Effector memory CD8-positive, alpha-beta T cell (primary cell): ENCODE measurements around the gene NREP.

Experiments
- ATAC-seq: fragments of 150-1000 bp; cut with Tn5 transposase; replicated peaks from 2 replicates; pipeline ENCODE4 v1.10.0; 2021; ENCODE audit warnings: mild to moderate bottlenecking, moderate library complexity
- DNase-seq, 3 experiments: peaks; one replicate each; pipeline ENCODE4 v3.0.0; 2021
- H3K27ac Mint-ChIP-seq, 2 donors: one replicate each; pipeline ENCODE4 v1.8.0; 2022; ENCODE audit warnings: mild to moderate bottlenecking in 2 of 2, mixed read lengths in 2 of 2, moderate library complexity in 2 of 2
- H3K27me3 Mint-ChIP-seq, 2 donors: one replicate each; pipeline ENCODE4 v1.8.0; 2022; ENCODE audit warnings: mixed read lengths in 2 of 2
- H3K36me3 Mint-ChIP-seq: one replicate; pipeline ENCODE4 v1.8.0; 2022; ENCODE audit warnings: mild to moderate bottlenecking, moderate library complexity, mixed read lengths; ENCODE audit not compliant: insufficient read depth
- H3K4me1 Mint-ChIP-seq, 2 donors: one replicate each; pipeline ENCODE4 v1.8.0; 2022; ENCODE audit warnings: low read depth in 2 of 2, mixed read lengths in 2 of 2
- H3K4me3 Mint-ChIP-seq, 2 donors: one replicate each; pipeline ENCODE4 v1.8.0; 2022; ENCODE audit warnings: mild to moderate bottlenecking in 2 of 2, mixed read lengths in 2 of 2, moderate library complexity in 2 of 2
- H3K9me3 Mint-ChIP-seq, 2 donors: one replicate each; pipeline ENCODE4 v1.8.0; 2022; ENCODE audit warnings: mixed read lengths in 2 of 2

The NREP gene

DNA sequence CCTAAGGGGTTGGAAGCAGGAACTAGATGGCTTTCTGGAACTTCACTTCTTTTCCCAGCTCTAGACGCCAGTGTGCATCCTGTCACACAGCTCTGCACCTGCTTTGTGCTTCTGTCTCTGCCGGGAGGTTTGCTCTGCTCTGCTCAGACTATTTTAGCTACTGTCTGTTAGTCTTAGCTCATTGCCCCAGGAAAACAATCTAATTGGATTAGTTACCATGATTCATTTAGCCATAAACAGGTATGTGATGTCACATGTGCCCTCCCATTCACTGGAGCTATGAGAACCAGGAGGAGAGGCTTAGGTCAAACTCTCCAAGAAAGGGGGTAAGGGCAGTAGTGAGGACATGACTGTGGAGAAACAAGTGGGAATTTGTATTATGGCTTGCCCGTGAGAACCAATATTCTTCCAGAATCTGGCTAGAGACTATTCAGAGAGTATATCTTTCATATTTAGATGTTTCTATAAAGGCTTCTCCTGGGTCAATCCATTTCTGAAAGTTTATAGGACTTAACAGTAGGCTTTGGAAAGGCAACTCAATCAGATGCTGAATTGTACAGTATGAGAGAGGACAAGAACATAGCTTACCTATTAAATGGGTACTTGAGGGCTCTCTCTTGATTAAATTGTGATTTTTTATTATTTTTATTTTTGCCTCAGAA is 22.4 kb upstream of the NREP start:
- H3K4me3 Mint-ChIP-seq: no peak overlapping the region
- no peaks in the 10 kb centered on the region for H3K36me3 Mint-ChIP-seq
- H3K27ac Mint-ChIP-seq: no peak overlapping the region
- H3K9me3 Mint-ChIP-seq: no peaks in the 10 kb centered on the region
- H3K27me3 Mint-ChIP-seq: no peaks in the 10 kb centered on the region
- ATAC-seq: no peak
- no peaks in the 10 kb centered on the region for H3K4me1 Mint-ChIP-seq
- no peak for DNase-seq

DNA sequence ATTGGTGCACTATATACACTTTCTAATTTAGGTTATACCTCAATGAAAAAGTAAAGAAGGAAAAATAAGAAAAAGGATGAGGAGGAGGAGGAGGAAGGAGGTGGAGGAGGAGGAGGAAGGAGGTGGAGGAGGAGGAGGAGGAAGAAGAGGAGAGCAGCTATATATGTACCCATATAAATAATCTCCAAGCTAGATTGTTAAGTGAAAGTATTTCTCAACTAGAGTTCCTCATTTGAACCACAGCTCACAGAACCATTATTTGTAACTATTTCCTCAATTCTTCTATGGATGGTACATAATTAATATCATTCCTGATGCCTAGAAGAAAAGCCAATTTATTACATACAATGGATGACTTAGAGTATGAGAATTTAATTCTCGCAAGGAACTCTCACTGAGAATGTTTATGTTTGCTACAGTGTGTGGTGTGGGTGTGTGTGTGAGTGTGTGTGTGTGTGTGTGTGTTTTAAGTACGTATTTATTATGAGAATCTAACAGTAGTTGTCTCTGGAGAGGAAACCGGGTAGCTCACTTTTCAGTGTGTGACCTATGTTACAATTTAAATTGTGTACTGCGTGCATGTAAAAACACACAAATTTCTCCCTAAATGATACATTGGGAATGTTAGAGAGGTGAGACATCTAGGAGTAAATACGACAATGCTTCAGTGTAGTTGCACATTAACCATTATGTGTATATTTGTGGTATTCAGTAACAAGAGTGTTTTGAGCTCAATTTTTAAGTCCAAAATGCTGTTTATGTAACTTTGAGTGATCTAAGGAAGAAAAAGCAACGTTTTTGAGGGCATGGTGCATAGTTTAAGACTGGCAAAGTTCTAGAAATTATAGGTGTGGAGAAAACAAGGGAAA is 20.2 kb upstream of the NREP start:
- no peak for ATAC-seq
- Mint-ChIP-seq H3K27ac (no peak overlapping the region), H3K4me3 (no peak overlapping the region), H3K9me3 (no peaks in the 10 kb centered on the region), H3K27me3 (no peaks in the 10 kb centered on the region), H3K36me3 (no peaks in the 10 kb centered on the region), H3K4me1 (no peaks in the 10 kb centered on the region)
- no peak for DNase-seq

DNA sequence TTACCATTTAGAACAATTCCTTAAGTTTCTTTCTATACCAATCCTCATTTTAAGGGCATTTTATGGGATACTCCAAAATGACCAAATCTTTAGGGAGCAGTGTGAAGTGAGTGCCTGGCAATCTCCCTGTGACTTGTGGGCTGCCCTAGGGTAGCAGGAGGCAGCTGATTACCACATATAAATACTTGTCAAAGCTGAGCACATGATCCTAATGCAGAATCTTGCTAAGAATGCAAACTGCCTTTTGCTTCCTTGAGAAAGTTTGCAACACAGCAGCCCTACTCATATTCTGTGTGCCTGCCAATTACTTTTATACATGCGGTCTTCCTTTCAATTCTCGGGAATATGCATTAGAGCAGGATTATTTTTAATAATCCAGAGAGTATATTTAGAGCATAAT is 18.2 kb upstream of the NREP start:
- Mint-ChIP-seq H3K4me3 (no peak overlapping the region), H3K36me3 (no peaks in the 10 kb centered on the region), H3K9me3 (no peaks in the 10 kb centered on the region), H3K27me3 (no peaks in the 10 kb centered on the region), H3K27ac (no peak overlapping the region), H3K4me1 (no peaks in the 10 kb centered on the region)
- no peak for ATAC-seq
- DNase-seq: no peak

DNA sequence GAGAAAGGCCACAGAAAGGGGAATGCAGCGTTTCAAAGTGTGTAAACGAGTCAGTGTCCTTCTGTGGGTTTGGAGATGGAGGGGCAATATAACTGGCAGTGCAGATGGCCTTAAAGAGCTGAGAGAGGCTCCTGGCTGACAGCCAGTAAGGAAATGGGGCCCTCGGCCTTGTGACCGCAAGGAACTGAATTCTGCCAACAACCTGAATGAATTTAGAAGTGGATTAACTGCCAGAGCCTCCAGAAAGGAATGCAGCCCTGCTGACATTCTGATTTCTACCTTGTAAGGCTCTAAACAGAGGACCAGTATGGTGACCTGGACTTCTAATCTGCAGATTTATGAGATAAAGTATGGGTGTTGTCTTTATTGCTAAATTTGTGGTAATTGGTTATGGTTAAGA is 17.5 kb upstream of the NREP start:
- DNase-seq (no peak), ATAC-seq (no peak)
- Mint-ChIP-seq H3K27ac (no peak overlapping the region), H3K4me3 (no peak overlapping the region), H3K36me3 (no peaks in the 10 kb centered on the region), H3K4me1 (no peaks in the 10 kb centered on the region), H3K27me3 (peaks cover 0 to 4% of the 10 kb centered on the region in 2 donors), H3K9me3 (no peaks in the 10 kb centered on the region)

DNA sequence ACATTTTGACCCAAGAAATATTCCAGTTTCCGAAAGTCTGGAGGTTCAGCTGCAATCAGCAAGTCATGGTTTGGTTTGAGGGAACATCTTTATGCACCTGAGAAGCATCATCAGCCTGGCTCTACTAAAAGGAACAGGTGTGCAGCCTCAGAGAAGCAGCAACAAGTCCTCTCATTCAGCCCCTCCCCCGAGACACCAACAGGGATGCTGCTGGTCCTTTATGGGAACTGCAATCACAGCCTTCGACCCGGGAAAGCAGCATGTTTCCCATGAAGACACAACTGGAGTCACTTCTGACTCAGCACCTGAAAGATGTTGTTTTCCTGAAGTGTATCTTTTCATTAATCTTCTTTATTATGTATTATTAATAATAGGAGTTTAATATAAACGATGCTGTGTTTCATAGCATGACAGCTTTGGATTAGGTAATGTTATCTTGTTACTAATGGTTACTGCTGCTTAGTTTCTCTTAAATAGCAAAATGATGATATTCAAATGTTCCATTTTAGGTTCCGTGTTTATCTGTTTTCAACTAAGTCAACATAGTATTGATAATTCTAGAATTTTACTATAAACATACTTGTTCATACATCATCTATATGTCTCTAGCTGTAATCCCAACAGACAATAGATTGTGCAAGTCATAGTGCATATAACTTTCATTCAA is 15.6 kb upstream of the NREP start:
- H3K4me1 Mint-ChIP-seq: no peaks in the 10 kb centered on the region
- DNase-seq: no peak
- no peak overlapping the region for H3K4me3 Mint-ChIP-seq
- H3K9me3 Mint-ChIP-seq: peaks cover 0 to 3% of the 10 kb centered on the region in 2 donors
- no peaks in the 10 kb centered on the region for H3K36me3 Mint-ChIP-seq
- no peak overlapping the region for H3K27ac Mint-ChIP-seq
- H3K27me3 Mint-ChIP-seq: peaks cover 15 to 24% of the 10 kb centered on the region in 2 donors
- ATAC-seq: no peak

DNA sequence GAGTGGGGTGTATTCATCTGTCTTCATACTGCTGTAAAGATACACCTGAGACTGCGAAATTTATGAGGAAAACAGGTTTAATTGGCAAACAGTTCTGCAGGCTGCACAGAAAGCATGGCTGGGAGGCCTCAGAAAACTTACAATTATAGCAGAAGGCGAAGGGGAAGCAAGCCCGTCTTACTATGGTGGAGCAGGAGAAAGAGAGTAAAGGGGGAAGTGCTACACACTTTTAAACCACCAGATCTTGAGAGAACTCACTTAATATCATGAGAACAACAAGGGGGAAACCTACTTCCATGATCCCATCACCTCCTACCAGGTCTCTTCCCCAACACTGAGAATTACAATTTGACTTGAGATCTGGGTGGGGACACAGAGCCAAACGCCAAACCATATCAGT is 12.5 kb upstream of the NREP start:
- ATAC-seq (no peak), DNase-seq (no peak)
- Mint-ChIP-seq H3K36me3 (no peaks in the 10 kb centered on the region), H3K27me3 (peaks cover 15 to 26% of the 10 kb centered on the region in 2 donors), H3K4me1 (no peaks in the 10 kb centered on the region), H3K9me3 (peaks cover 0 to 3% of the 10 kb centered on the region in 2 donors), H3K27ac (no peak overlapping the region), H3K4me3 (no peak overlapping the region)

DNA sequence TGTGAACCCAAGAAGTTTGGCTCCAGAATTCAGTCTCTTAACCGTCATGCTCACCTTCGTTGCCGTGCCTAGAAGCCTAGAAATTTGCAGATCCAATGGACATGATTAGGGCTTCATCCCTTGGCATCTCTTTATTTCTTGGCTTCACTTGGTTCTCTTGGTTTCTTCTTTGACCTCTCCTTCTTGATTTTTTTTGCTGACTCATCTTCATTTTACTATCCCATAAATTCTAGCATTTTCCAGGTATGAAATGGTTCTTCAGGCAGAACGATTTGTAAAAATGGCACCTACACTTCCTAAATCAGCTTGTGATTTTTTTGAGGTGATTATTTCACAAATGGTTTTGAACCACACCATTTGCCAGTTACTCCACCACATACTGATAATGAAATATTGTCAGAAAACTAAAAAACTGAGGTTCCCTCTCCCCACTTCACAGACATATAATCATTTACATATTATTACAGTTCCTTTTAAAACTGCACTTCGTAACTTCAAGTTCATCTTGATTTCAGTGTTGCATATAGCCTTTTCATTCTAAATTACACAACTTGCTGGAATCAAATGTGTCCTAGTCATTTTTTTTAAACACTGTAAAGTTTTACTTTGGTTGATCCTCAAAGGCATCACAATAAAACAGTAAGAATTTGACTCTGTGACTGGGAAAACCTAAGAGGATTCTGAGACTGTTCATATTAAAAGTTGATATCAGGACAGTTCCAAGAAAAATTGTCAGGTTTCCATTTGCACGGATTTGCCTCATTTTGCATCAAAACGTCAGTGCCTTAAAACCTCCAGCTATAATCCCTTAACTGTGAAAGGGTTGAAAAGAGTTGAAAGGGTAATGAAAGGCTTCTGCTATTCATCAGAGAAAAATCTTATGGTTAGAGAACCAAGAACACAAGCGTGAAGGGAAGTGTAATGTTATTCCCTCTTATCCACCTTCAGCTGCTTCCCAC is 8.9 kb upstream of the NREP start:
- Mint-ChIP-seq H3K9me3 (peaks cover 0 to 3% of the 10 kb centered on the region in 2 donors), H3K27ac (no peak overlapping the region), H3K27me3 (peaks cover 15 to 37% of the 10 kb centered on the region in 2 donors), H3K4me1 (no peaks in the 10 kb centered on the region), H3K4me3 (no peak overlapping the region), H3K36me3 (no peaks in the 10 kb centered on the region)
- DNase-seq (no peak), ATAC-seq (no peak)

DNA sequence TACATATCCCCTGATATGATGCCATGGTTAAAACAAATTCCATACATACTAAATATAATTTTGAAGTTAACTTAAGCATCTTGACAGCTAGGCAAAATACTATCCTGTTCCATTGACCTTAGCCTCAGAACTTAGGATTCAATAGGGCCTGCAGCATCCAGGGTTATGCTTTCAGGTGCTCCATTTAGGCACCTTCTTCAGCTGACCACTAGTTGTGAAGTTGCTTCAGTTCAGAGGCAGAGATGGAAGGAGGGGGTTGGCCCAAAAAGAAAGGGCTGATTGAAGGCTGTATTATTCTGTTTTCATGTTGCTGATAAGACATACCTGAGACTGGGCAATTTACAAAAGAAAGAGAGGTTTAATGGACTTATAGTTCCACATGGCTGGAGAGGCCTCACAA is 7.0 kb upstream of the NREP start:
- Mint-ChIP-seq H3K27me3 (peaks cover 26 to 40% of the 10 kb centered on the region in 2 donors), H3K27ac (no peak overlapping the region), H3K4me1 (no peaks in the 10 kb centered on the region), H3K9me3 (peaks cover 0 to 3% of the 10 kb centered on the region in 2 donors), H3K36me3 (no peaks in the 10 kb centered on the region), H3K4me3 (no peak overlapping the region)
- no peak for DNase-seq
- ATAC-seq: no peak

DNA sequence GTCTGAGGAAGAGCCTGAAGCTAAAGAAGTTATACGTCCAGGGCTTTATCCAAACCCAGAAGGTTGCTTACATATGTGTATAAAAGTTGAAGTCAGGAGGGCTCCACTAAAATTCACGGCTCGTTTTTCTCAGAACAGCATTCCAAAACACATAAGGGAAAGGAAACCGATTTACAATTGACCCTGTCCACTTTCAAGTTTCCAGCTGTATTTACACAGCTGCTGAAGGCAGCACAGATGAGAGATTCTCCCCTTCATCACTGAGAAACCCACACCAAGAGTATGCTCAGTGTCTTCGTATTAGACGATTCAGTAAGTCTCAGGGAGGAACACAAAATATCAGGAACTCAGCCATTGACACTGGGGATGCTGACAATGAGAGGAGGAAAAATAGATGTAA is 5.9 kb upstream of the NREP start:
- Mint-ChIP-seq H3K4me3 (no peak overlapping the region), H3K9me3 (no peaks in the 10 kb centered on the region), H3K36me3 (no peaks in the 10 kb centered on the region), H3K27me3 (peaks cover 26 to 35% of the 10 kb centered on the region in 2 donors), H3K27ac (no peak overlapping the region), H3K4me1 (peaks cover 4% of the 10 kb centered on the region in 2 donors)
- ATAC-seq: no peak
- no peak for DNase-seq

DNA sequence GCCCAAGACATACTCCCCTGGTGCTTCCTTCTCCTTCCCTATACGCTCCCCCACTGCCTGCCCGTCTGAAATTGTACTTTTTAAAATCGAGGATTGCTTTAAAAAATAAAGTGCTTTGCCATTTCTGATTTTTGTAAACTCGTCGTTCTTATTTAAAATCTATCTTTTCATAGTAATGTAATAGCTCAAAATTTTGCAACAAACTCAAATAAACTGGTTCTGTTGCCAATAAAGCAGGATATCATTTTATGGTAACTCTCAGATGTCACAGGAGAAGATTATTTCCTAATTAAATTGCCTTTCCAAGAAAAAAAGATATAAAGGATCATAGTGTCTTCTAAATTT is 1.3 kb upstream of the NREP start:
- Mint-ChIP-seq H3K4me1 (peaks cover 4 to 11% of the 10 kb centered on the region in 2 donors), H3K4me3 (peak overlapping the region; percentile 63 to 79), H3K27ac (no peak overlapping the region), H3K36me3 (peaks cover 3% of the 10 kb centered on the region), H3K27me3 (peaks cover 30 to 31% of the 10 kb centered on the region in 2 donors), H3K9me3 (no peaks in the 10 kb centered on the region)
- ATAC-seq (no peak), DNase-seq (no peak)

DNA sequence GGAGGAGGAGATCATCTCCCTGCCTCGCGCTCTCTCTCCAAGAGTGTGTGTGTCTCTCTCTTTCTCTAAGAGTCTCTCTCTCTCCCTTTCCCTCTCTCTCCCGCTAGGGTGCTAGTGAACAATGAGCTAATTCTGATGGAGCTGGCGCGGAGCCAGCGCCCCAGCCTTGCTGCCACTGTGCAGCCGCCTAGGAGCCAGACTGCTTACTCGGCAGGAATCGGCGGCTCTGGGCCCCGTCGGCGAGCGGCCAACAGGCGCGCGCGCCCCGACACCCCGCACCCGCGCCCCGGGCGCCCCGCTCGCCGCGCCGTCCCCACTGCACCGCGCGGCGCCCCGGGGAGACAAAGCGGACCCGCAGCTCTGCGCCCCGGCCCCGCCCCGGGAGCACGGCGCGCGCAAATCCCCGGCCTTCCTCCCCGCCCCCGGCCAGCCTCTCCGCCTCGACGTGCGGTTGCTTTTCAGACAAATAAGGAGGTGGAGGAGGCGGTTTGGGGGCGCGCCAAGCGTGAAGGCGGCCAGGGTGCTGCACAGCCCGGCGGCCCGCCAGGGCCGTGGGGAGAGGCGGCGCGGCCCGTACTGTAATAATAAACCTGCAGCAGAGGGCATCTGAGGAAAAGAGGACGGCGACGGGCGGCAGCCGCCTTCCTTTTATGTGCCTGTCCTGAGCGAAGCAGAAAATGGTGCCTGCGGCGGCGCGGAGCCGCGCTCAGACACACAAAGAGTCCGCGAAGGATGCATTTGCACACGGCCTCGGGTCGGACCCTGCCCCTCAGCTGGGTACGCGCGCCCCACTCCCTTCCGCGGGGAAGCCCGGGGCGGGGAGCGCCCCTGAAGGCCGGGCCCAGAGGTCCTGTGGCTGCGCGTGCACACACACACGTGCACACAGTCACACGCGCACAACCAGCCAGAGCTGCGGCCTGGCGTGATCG is 625 bp upstream of the NREP start:
- Mint-ChIP-seq H3K4me1 (peaks cover 4 to 11% of the 10 kb centered on the region in 2 donors), H3K4me3 (peak overlapping the region; percentile 63 to 79), H3K36me3 (peaks cover 3% of the 10 kb centered on the region), H3K9me3 (no peaks in the 10 kb centered on the region), H3K27me3 (peaks cover 32 to 35% of the 10 kb centered on the region in 2 donors), H3K27ac (no peak overlapping the region)
- peak; percentile 83 for ATAC-seq
- DNase-seq: peak; percentile 51 to 61 (median 52)

DNA sequence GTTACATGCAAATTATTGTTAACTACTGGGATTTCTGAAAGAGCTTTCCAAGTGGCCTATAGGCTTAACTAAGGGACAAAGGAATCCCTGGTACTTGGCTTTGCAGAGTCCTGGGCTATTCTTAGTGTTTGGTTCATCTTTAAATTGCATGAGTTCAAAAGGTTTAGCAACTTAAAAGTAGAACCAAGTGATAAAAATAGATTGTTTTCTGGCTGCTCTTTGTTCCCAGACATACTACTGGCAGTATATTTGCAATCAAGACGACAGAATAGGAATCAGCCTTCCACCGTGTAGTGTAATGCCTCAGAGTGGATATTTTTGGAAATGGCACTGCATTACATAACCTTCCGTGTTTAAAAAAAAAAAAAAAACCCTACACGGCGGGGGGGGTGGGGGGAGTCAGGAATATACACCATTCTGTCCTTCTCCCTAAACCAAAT is 1.0 kb downstream of the NREP start:
- Mint-ChIP-seq H3K4me1 (peaks cover 4 to 11% of the 10 kb centered on the region in 2 donors), H3K4me3 (peak overlapping the region in 1 of 2 donors; percentile 63), H3K36me3 (peaks cover 3% of the 10 kb centered on the region), H3K27ac (no peak overlapping the region), H3K9me3 (no peaks in the 10 kb centered on the region), H3K27me3 (peaks cover 26 to 41% of the 10 kb centered on the region in 2 donors)
- ATAC-seq (no peak), DNase-seq (no peak)
